Measurements from ENCODE around the gene CTXN1.

DNA sequence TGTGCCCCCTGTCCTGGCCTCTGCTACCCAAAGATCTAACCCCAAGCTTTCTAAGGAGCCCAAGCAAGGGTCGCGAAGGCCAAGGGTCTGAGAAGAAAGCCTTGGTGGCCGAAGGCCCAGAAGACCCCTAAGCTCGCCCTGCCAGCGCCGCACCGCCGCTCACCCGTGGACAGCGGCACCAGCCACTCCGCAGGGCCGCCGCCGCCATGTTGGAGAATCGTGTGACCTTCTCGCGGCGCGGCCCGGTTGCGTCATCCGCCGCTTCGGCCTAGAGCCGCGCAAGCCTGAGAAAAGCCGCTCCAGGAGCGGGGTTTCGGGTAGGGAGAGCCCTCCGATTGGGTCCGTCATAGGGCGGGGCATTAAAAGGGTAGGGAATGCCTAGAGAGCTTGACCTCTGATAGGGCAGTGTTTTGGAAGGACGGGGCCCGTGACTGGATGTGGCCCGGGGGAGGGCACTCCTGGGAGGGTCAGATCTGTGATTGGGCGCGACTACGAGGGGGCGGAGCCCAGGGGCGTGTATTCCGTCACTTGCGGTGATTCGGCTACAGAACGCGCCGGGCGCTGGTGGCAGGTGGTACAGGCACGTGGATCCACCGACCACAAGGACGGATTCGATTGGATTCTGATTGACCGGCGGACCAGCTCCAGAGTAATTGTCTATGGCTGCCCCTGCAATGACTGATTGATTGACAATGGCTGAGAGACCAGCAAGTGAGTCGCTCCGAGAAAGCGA lies 17.7 kb upstream of the CTXN1 start, which contains the start of gene TIMM44:
- TF ChIP-seq, protein P1, sequence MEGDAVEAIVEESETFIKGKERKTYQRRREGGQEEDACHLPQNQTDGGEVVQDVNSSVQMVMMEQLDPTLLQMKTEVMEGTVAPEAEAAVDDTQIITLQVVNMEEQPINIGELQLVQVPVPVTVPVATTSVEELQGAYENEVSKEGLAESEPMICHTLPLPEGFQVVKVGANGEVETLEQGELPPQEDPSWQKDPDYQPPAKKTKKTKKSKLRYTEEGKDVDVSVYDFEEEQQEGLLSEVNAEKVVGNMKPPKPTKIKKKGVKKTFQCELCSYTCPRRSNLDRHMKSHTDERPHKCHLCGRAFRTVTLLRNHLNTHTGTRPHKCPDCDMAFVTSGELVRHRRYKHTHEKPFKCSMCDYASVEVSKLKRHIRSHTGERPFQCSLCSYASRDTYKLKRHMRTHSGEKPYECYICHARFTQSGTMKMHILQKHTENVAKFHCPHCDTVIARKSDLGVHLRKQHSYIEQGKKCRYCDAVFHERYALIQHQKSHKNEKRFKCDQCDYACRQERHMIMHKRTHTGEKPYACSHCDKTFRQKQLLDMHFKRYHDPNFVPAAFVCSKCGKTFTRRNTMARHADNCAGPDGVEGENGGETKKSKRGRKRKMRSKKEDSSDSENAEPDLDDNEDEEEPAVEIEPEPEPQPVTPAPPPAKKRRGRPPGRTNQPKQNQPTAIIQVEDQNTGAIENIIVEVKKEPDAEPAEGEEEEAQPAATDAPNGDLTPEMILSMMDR (IDR thresholded peaks at IDR 0.05) = no peak
- TF ChIP-seq POLR2AphosphoS5 (IDR thresholded peaks at IDR 0.05) = peak; percentile 99

Measured in prostate gland (tissue), 2 donors.